Measurements from ENCODE around the gene ABCD2.

ABCD2 gene

DNA sequence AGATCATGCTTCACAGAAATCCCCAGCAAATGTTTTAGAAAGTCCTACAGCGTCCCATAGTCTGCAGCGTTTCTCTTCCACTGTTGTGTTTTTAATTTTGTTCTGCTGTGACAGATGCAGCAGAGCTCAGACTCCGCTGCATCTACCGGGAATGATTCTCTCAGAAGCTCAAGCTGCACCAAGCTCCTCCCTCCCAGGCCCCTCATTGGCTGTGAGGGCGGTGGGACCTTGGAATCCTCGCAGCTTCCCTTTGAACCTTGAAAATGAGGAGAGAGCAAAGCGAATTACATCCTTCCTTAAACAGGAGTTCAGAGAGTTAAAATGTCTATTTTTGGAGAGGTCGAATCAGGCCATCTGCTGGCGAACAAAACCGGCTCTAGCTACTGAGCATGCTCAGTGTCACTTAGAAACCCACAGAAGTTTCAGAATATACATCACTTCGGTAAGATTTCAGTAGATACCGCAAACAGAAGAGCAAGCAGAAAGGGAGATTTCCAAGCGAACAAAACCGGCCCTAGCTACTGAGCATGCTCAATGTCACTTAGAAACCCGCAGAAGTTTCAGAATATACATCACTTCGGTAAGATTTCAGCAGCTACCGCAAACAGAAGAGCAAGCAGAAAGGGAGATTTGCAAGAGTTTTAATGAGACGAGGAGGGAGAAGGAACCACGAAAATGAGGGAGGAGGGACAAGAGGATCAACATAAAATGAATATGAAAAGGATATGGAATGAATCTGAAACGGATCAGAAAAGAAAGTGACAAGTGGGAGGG, at the start of gene ABCD2:
Gene ABCD2, minus strand, starts transcription at position 144 of the 774 bp plus-strand sequence. CDS start 188 bp downstream, outside the sequence.
- DNase-seq (peak; percentile 68), ATAC-seq (ENCODE audit: insufficient read depth, low read depth) (peak; percentile 88)
- Histone ChIP-seq H3K9ac (ENCODE audit: low read depth, low read length) (peak within 1 kb of the TSS; percentile 46), H3K36me3 (ENCODE audit: insufficient read depth, low read length) (no peaks in the 10 kb centered on the region), H3K79me2 (ENCODE audit: insufficient read depth, low read length) (no peaks in the 10 kb centered on the region), H3K4me1 (ENCODE audit: insufficient read depth, low read length) (peaks cover 28% of the 10 kb centered on the region), H3K9me3 (ENCODE audit: insufficient read depth, low read length, severe bottlenecking) (no peaks in the 10 kb centered on the region), H3K4me3 (ENCODE audit: low read depth in 1 of 2, low read length in 2 of 2) (peak within 1 kb of the TSS; percentile 44 to 61), H3K27me3 (ENCODE audit: insufficient read depth, low read length, poor library complexity) (no peaks in the 10 kb centered on the region), H2AFZ (ENCODE audit: low read depth, low read length) (peak within 1 kb of the TSS; percentile 76), H4K20me1 (ENCODE audit: insufficient read depth, low read length) (no peaks in the 10 kb centered on the region), H3K27ac (ENCODE audit: low read length) (peak within 1 kb of the TSS; percentile 62), H3K4me2 (ENCODE audit: insufficient read depth, low read length) (peak within 1 kb of the TSS; percentile 90)
- TF ChIP-seq CTCF (IDR thresholded peaks at IDR 0.05; ENCODE audit: borderline replicate concordance, extremely low read depth, low read length, poor library complexity, severe bottlenecking) (peak; percentile 54), EZH2 (IDR thresholded peaks at IDR 0.05; ENCODE audit: borderline replicate concordance, low read depth, low read length, severe bottlenecking) (no peak)

- no peaks in the 10 kb centered on the region for H3K36me3 ChIP-seq (ENCODE audit: insufficient read depth, low read length)
- no peak for DNase-seq
- H3K27ac ChIP-seq (ENCODE audit: low read length), result no peak overlapping the region
- no peak for ATAC-seq (ENCODE audit: insufficient read depth, low read depth)
- no peaks in the 10 kb centered on the region for H3K79me2 ChIP-seq (ENCODE audit: insufficient read depth, low read length)
- TF ChIP-seq CTCF (IDR thresholded peaks at IDR 0.05; ENCODE audit: borderline replicate concordance, extremely low read depth, low read length, poor library complexity, severe bottlenecking), result no peak
- no peak for TF ChIP-seq EZH2 (IDR thresholded peaks at IDR 0.05; ENCODE audit: borderline replicate concordance, low read depth, low read length, severe bottlenecking)
- no peak overlapping the region for H2AFZ ChIP-seq (ENCODE audit: low read depth, low read length)
- no peak overlapping the region for H3K4me3 ChIP-seq (ENCODE audit: low read depth in 1 of 2, low read length in 2 of 2)
- no peaks in the 10 kb centered on the region for H3K9me3 ChIP-seq (ENCODE audit: insufficient read depth, low read length, severe bottlenecking)
- no peaks in the 10 kb centered on the region for H4K20me1 ChIP-seq (ENCODE audit: insufficient read depth, low read length)
- no peaks in the 10 kb centered on the region for H3K27me3 ChIP-seq (ENCODE audit: insufficient read depth, low read length, poor library complexity)
- no peaks in the 10 kb centered on the region for H3K4me1 ChIP-seq (ENCODE audit: insufficient read depth, low read length)
- H3K9ac ChIP-seq (ENCODE audit: low read depth, low read length), result no peak overlapping the region
- H3K4me2 ChIP-seq (ENCODE audit: insufficient read depth, low read length), result no peak overlapping the region
Observed at GRCh38 chr12:39660101-39660500, 40.5 kb upstream of the ABCD2 start.

GRCh38 chr12:39647383-39647782, 27.8 kb upstream of the ABCD2 start:
- Histone ChIP-seq H2AFZ (ENCODE audit: low read depth, low read length) (no peak overlapping the region), H3K4me1 (ENCODE audit: insufficient read depth, low read length) (no peaks in the 10 kb centered on the region), H3K36me3 (ENCODE audit: insufficient read depth, low read length) (no peaks in the 10 kb centered on the region), H3K4me2 (ENCODE audit: insufficient read depth, low read length) (no peak overlapping the region), H3K27ac (ENCODE audit: low read length) (no peak overlapping the region), H3K4me3 (ENCODE audit: low read depth in 1 of 2, low read length in 2 of 2) (no peak overlapping the region), H4K20me1 (ENCODE audit: insufficient read depth, low read length) (no peaks in the 10 kb centered on the region), H3K9me3 (ENCODE audit: insufficient read depth, low read length, severe bottlenecking) (no peaks in the 10 kb centered on the region), H3K9ac (ENCODE audit: low read depth, low read length) (no peak overlapping the region), H3K27me3 (ENCODE audit: insufficient read depth, low read length, poor library complexity) (no peaks in the 10 kb centered on the region), H3K79me2 (ENCODE audit: insufficient read depth, low read length) (no peaks in the 10 kb centered on the region)
- no peak for DNase-seq
- no peak for ATAC-seq (ENCODE audit: insufficient read depth, low read depth)
- TF ChIP-seq CTCF (IDR thresholded peaks at IDR 0.05; ENCODE audit: borderline replicate concordance, extremely low read depth, low read length, poor library complexity, severe bottlenecking) (no peak), EZH2 (IDR thresholded peaks at IDR 0.05; ENCODE audit: borderline replicate concordance, low read depth, low read length, severe bottlenecking) (no peak)

Data from DND-41 (cell line).